ENCODE results near the gene ADGRA1.

ADGRA1 gene

GRCh38 chr10:133126431-133127290 lies 38.9 kb downstream of the ADGRA1 start:
- ChIA-PET CTCF (no interaction called here), POLR2A (no interaction called here)
- no peak for TF ChIP-seq PRDM10 (tag by site-specific recombination; IDR thresholded peaks at IDR 0.05)
- TF ChIP-seq ZFHX2 (tag by site-specific recombination; conservative IDR thresholded peaks at IDR 0.05) = no peak
- TF ChIP-seq IKZF3 (tag by site-specific recombination; IDR thresholded peaks at IDR 0.05) = no peak
- no peak for TF ChIP-seq ZNF624 (tag by site-specific recombination; IDR thresholded peaks at IDR 0.05)
- TF ChIP-seq ZNF426 (tag by site-specific recombination; IDR thresholded peaks at IDR 0.05) = no peak
- TF ChIP-seq ZNF138 (tag by site-specific recombination; IDR thresholded peaks at IDR 0.05; ENCODE audit: borderline replicate concordance) = no peak
- TF ChIP-seq ZNF302 (tag by site-specific recombination; IDR thresholded peaks at IDR 0.05; ENCODE audit: low read depth) = no peak
- no peak for TF ChIP-seq PBX3 (CRISPR knock-in tag; IDR thresholded peaks at IDR 0.05)
- no peak for TF ChIP-seq BCL11B (tag by site-specific recombination; IDR thresholded peaks at IDR 0.05; ENCODE audit: low read depth)
- Histone ChIP-seq H3K27ac (ENCODE audit: extremely low read depth, low read depth, low read length) (no peak overlapping the region), H3K4me1 (ENCODE audit: control insufficient read depth, insufficient read depth, low read length) (no peaks in the 10 kb centered on the region), H3K36me3 (ENCODE audit: control insufficient read depth in 2 of 2, insufficient read depth in 1 of 2, low read length in 2 of 2) (no peaks in the 10 kb centered on the region), H3K4me3 (ENCODE audit: low read depth, low read length) (no peak overlapping the region), H3K9me3 (ENCODE audit: control insufficient read depth, insufficient read depth, low read depth, low read length) (no peaks in the 10 kb centered on the region)

GRCh38 chr10:133127291-133128125 lies 39.8 kb downstream of the ADGRA1 start:
- H3K4me1 ChIP-seq (ENCODE audit: control insufficient read depth, insufficient read depth, low read length) = no peaks in the 10 kb centered on the region
- H3K27ac ChIP-seq (ENCODE audit: extremely low read depth, low read depth, low read length) = no peak overlapping the region
- H3K9me3 ChIP-seq (ENCODE audit: control insufficient read depth, insufficient read depth, low read depth, low read length) = no peaks in the 10 kb centered on the region
- H3K4me3 ChIP-seq (ENCODE audit: low read depth, low read length) = no peak overlapping the region
- H3K36me3 ChIP-seq (ENCODE audit: control insufficient read depth in 2 of 2, insufficient read depth in 1 of 2, low read length in 2 of 2) = no peaks in the 10 kb centered on the region
- CTCF ChIA-PET = no interaction called here
- POLR2A ChIA-PET = no interaction called here
- TF ChIP-seq SP3 (tag by site-specific recombination; IDR thresholded peaks at IDR 0.05) (0 out of 2 replicates have a peak, but pooled peaks have one; percentile 14), ZNF10 (tag by site-specific recombination; IDR thresholded peaks at IDR 0.05) (no peak), KLF8 (tag by site-specific recombination; IDR thresholded peaks at IDR 0.05) (peak; percentile 78)

- no peak for TF ChIP-seq ZNF311 (tag by site-specific recombination; IDR thresholded peaks at IDR 0.05; ENCODE audit: borderline replicate concordance)
- TF ChIP-seq ZNF837 (tag by site-specific recombination; IDR thresholded peaks at IDR 0.05) = no peak
- TF ChIP-seq ZNF18 (tag by site-specific recombination; IDR thresholded peaks at IDR 0.05) = no peak
- TF ChIP-seq KLF8 (tag by site-specific recombination; IDR thresholded peaks at IDR 0.05) = no peak
- no peak for TF ChIP-seq ZNF792 (tag by site-specific recombination; IDR thresholded peaks at IDR 0.05)
- TF ChIP-seq ZNF214 (tag by site-specific recombination; IDR thresholded peaks at IDR 0.05; ENCODE audit: borderline replicate concordance) = no peak
- TF ChIP-seq ZNF23 (tag by site-specific recombination; IDR thresholded peaks at IDR 0.05; ENCODE audit: borderline replicate concordance) = no peak
- peak; percentile 25; the same call in 1 of the 2 replicates for TF ChIP-seq KLF1 (tag by site-specific recombination; IDR thresholded peaks at IDR 0.05)
- no peak for TF ChIP-seq BCL11B (tag by site-specific recombination; IDR thresholded peaks at IDR 0.05; ENCODE audit: low read depth)
- no peak overlapping the region for H3K27ac ChIP-seq (ENCODE audit: extremely low read depth, low read depth, low read length)
- ChIA-PET CTCF (no interaction called here), POLR2A (no interaction called here)
- H3K9me3 ChIP-seq (ENCODE audit: control insufficient read depth, insufficient read depth, low read depth, low read length) = no peaks in the 10 kb centered on the region
- no peaks in the 10 kb centered on the region for H3K36me3 ChIP-seq (ENCODE audit: control insufficient read depth in 2 of 2, insufficient read depth in 1 of 2, low read length in 2 of 2)
- H3K4me1 ChIP-seq (ENCODE audit: control insufficient read depth, insufficient read depth, low read length) = no peaks in the 10 kb centered on the region
- H3K4me3 ChIP-seq (ENCODE audit: low read depth, low read length) = no peak overlapping the region
These were observed 40.7 kb downstream of the ADGRA1 start for GRCh38 chr10:133128126-133129070.
